Measurements from ENCODE around the gene COBL. TPM values are rescaled to one million over a fixed set of nuclear protein-coding genes. Genes with fewer than 3 reads are reported as not detected.

Gene COBL
- total RNA-seq, 1 experiment from 2014 or later = 8.6 TPM

- no peak for DNase-seq
- H3K36me3 ChIP-seq (ENCODE audit: low read depth, low read length) = no peaks in the 10 kb centered on the region
- ChIA-PET CTCF (no interaction called here), POLR2A (ENCODE audit: unreplicated experiment) (no interaction called here)
- no peak overlapping the region for H3K27ac ChIP-seq (ENCODE audit: low read length)
- H3K9me2 ChIP-seq (replicated peaks; ENCODE audit: low read length) = no peaks in the 10 kb centered on the region
- TF ChIP-seq EZH2 (IDR thresholded peaks at IDR 0.05; ENCODE audit: low read length, unreplicated experiment) (no peak), CTCF (conservative IDR thresholded peaks at IDR 0.05; ENCODE audit: low read depth, low read length) (no peak), EZH2phosphoT487 (IDR thresholded peaks at IDR 0.05; ENCODE audit: borderline replicate concordance, low read length) (no peak)
- no peak overlapping the region for H3K9ac ChIP-seq (ENCODE audit: low read length)
- no peaks in the 10 kb centered on the region for H3K27me3 ChIP-seq (ENCODE audit: low read length)
- no peaks in the 10 kb centered on the region for H3F3A ChIP-seq (ENCODE audit: low read length, unreplicated experiment)
- intact Hi-C loops (cut with micrococcal nuclease) = no loop called here
- H2AFZ ChIP-seq (ENCODE audit: low read length) = no peak overlapping the region
- no TSS peak for BruUV-seq (replicated peaks)
- no peak for ATAC-seq
- H3K4me3 ChIP-seq (ENCODE audit: low read length) = no peak overlapping the region
- no peaks in the 10 kb centered on the region for H3K4me1 ChIP-seq (ENCODE audit: insufficient read depth, low read length)
- H4K20me1 ChIP-seq (ENCODE audit: low read length) = no peaks in the 10 kb centered on the region
- no peaks in the 10 kb centered on the region for H3K9me3 ChIP-seq (ENCODE audit: low read length)
- H3K4me2 ChIP-seq (ENCODE audit: low read length) = no peak overlapping the region
- no peaks in the 10 kb centered on the region for H3K79me2 ChIP-seq (ENCODE audit: low read length)
Observed at GRCh38 chr7:51237446-51238133, 79.0 kb downstream of the COBL start.

- Histone ChIP-seq H4K20me1 (ENCODE audit: low read length) (no peaks in the 10 kb centered on the region), H3K27ac (ENCODE audit: low read length) (no peak overlapping the region), H3K9me3 (ENCODE audit: low read length) (no peaks in the 10 kb centered on the region), H3K9me2 (replicated peaks; ENCODE audit: low read length) (no peaks in the 10 kb centered on the region), H3K4me2 (ENCODE audit: low read length) (no peak overlapping the region), H3K4me3 (ENCODE audit: low read length) (no peak overlapping the region), H3K27me3 (ENCODE audit: low read length) (no peaks in the 10 kb centered on the region), H3K9ac (ENCODE audit: low read length) (no peak overlapping the region), H2AFZ (ENCODE audit: low read length) (no peak overlapping the region), H3K4me1 (ENCODE audit: insufficient read depth, low read length) (no peaks in the 10 kb centered on the region), H3K79me2 (ENCODE audit: low read length) (no peaks in the 10 kb centered on the region), H3F3A (ENCODE audit: low read length, unreplicated experiment) (no peaks in the 10 kb centered on the region), H3K36me3 (ENCODE audit: low read depth, low read length) (no peaks in the 10 kb centered on the region)
- DNase-seq (no peak), ATAC-seq (no peak)
- POLR2A ChIA-PET (ENCODE audit: unreplicated experiment) = no interaction called here
- TF ChIP-seq CTCF (conservative IDR thresholded peaks at IDR 0.05; ENCODE audit: low read depth, low read length) (no peak), EZH2 (IDR thresholded peaks at IDR 0.05; ENCODE audit: low read length, unreplicated experiment) (no peak), EZH2phosphoT487 (IDR thresholded peaks at IDR 0.05; ENCODE audit: borderline replicate concordance, low read length) (no peak)
- no TSS peak for BruUV-seq (replicated peaks)
- intact Hi-C loops (cut with micrococcal nuclease) = no loop called here
- CTCF ChIA-PET = no interaction called here
Observed at GRCh38 chr7:51236470-51237132, 80.0 kb downstream of the COBL start.

All from PC-3 (cell line).